ENCODE results near the gene OGFOD3. TPM values are rescaled to one million over a fixed set of nuclear protein-coding genes. Genes with fewer than 3 reads are reported as not detected.

The OGFOD3 gene
- total and polyA plus RNA-seq, 2 donors (not counting 1 experiment from before 2014, with no cell fraction given) = 22.6 to 30.5 TPM

DNA sequence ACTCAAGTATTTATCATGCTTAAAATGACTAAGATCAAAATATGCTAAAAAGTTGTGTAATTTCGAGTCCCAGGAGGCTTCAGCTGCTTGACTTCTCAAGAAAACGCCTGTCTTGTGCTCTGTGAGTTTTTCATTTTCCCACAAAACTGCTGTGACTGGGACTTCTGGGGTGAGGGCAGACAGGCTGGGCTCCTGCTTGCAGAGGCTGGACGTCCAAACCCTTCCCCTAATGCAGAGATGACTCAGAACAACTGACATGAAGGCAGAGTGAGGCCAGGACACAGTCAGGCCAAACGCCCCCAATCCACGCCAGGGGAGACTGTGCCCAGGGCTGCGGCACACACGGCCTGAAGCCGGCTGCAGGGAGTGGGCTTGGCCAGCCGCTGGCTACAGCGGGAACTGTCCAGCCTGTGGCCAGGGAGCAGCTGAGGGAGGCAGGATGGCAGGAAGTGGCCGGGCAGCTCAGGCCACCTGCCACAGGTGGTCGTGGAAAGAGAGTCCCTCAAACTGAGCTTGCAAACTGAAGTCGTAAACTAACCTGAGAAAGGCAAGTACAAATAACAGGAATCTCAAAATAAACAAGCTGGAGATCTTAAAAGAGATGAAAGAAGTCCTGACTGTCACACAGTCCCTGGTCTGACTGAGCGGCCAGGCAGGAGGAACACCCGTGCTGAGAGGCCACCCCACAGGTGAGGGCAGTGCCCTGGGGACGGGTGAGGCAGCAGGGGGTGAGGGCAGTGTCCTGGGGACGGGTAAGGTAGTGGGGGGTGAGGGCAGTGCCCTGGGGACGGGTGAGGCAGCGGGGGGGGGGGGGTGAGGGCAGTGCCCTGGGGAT, 21.6 kb downstream of the OGFOD3 start:
- CTCF ChIA-PET = no interaction called here
- H3K4me1 Mint-ChIP-seq = peaks cover 10% of the 10 kb centered on the region
- DNase-seq (no peak), ATAC-seq (ENCODE audit: low read depth) (no peak)
- Histone ChIP-seq H3K4me3 (ENCODE audit: control extremely low read depth in 1 of 5, extremely low read depth in 1 of 5, insufficient read depth in 1 of 5, low read depth in 2 of 5, low read length in 4 of 5) (no peak overlapping the region), H3K9me3 (ENCODE audit: control extremely low read depth in 1 of 3, control insufficient read depth in 2 of 3, insufficient read depth in 1 of 3, low read length in 2 of 3) (no peaks in the 10 kb centered on the region), H3K9ac (ENCODE audit: low read length) (no peak overlapping the region), H3K36me3 (replicated peaks in 1 of 2; ENCODE audit: control extremely low read depth in 1 of 2, control insufficient read depth in 1 of 2, extremely low read depth in 1 of 2, insufficient read depth in 2 of 2, low read length in 1 of 2) (peaks cover 3 to 21% of the 10 kb centered on the region in 2 experiments), H3K4me2 (replicated peaks; ENCODE audit: low read depth, low read length, poor library complexity, severe bottlenecking) (no peak overlapping the region), H3K79me2 (ENCODE audit: control insufficient read depth, insufficient read depth, low read length) (no peaks in the 10 kb centered on the region), H2AFZ (ENCODE audit: insufficient read depth, low read depth, low read length, poor library complexity, severe bottlenecking) (no peak overlapping the region), H4K20me1 (ENCODE audit: control insufficient read depth, insufficient read depth, low read length, poor library complexity, severe bottlenecking) (no peaks in the 10 kb centered on the region), H3K27ac (ENCODE audit: low read length in 2 of 2) (no peak overlapping the region), H3K4me1 (ENCODE audit: control insufficient read depth in 2 of 2, insufficient read depth in 2 of 2, low read length in 2 of 2) (peaks cover 8 to 14% of the 10 kb centered on the region in 2 donors), H3K27me3 (replicated peaks in 1 of 4; ENCODE audit: control extremely low read depth in 1 of 4, control insufficient read depth in 3 of 4, insufficient read depth in 4 of 4, low read length in 3 of 4) (no peaks in the 10 kb centered on the region)
- no peaks in the 10 kb centered on the region for H3K9me3 Mint-ChIP-seq (ENCODE audit: insufficient read depth)
- no peak overlapping the region for H3K27ac Mint-ChIP-seq
- TF ChIP-seq, protein P1, sequence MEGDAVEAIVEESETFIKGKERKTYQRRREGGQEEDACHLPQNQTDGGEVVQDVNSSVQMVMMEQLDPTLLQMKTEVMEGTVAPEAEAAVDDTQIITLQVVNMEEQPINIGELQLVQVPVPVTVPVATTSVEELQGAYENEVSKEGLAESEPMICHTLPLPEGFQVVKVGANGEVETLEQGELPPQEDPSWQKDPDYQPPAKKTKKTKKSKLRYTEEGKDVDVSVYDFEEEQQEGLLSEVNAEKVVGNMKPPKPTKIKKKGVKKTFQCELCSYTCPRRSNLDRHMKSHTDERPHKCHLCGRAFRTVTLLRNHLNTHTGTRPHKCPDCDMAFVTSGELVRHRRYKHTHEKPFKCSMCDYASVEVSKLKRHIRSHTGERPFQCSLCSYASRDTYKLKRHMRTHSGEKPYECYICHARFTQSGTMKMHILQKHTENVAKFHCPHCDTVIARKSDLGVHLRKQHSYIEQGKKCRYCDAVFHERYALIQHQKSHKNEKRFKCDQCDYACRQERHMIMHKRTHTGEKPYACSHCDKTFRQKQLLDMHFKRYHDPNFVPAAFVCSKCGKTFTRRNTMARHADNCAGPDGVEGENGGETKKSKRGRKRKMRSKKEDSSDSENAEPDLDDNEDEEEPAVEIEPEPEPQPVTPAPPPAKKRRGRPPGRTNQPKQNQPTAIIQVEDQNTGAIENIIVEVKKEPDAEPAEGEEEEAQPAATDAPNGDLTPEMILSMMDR (IDR thresholded peaks at IDR 0.05) = no peak
- no peak for TF ChIP-seq EZH2 (IDR thresholded peaks at IDR 0.05; ENCODE audit: borderline replicate concordance, insufficient read depth, low read depth, low read length, poor library complexity, severe bottlenecking)
- no peak overlapping the region for H3K4me3 Mint-ChIP-seq
- intact Hi-C loops (cut with micrococcal nuclease) = no loop called here
- WGBS (ENCODE audit: insufficient coverage) = 88% methylated on average over 14 of the region's 19 CpGs
- H3K27me3 Mint-ChIP-seq = no peaks in the 10 kb centered on the region
- POLR2A ChIA-PET = no interaction called here

DNA sequence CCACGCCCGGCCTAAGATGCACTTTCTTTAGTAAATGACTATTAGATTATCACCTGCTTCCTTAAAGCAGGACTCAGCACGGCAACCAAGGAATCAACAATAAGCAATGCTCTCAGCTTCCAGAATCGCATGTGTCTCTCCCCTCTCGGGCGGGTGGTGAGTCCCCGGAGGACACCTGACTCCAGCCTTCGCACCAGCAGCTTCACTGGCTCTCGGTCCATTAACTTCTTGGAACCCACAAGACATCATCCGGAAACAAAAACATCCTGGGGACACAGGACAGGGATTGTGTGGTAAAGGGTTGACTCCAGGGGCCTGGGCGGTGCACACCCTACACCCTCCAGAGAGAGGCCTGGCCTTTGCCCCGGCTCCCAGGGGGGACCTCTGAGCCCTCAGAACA, 24.1 kb downstream of the OGFOD3 start:
- no peak overlapping the region for H3K9ac ChIP-seq (ENCODE audit: low read length)
- no peaks in the 10 kb centered on the region for H3K79me2 ChIP-seq (ENCODE audit: control insufficient read depth, insufficient read depth, low read length)
- no peaks in the 10 kb centered on the region for H3K4me1 Mint-ChIP-seq
- intact Hi-C loops (cut with micrococcal nuclease) = no loop called here
- H3K9me3 Mint-ChIP-seq (ENCODE audit: insufficient read depth) = no peaks in the 10 kb centered on the region
- POLR2A ChIA-PET = no interaction called here
- TF ChIP-seq, protein P1 (IDR thresholded peaks at IDR 0.05) = no peak
- no peak for TF ChIP-seq EZH2 (IDR thresholded peaks at IDR 0.05; ENCODE audit: borderline replicate concordance, insufficient read depth, low read depth, low read length, poor library complexity, severe bottlenecking)
- H3K27ac ChIP-seq (ENCODE audit: low read length in 2 of 2) = no peak overlapping the region
- H4K20me1 ChIP-seq (ENCODE audit: control insufficient read depth, insufficient read depth, low read length, poor library complexity, severe bottlenecking) = no peaks in the 10 kb centered on the region
- no peaks in the 10 kb centered on the region for H3K9me3 ChIP-seq (ENCODE audit: control extremely low read depth in 1 of 3, control insufficient read depth in 2 of 3, insufficient read depth in 1 of 3, low read length in 2 of 3)
- no peaks in the 10 kb centered on the region for H3K27me3 Mint-ChIP-seq
- 98% methylated on average over 4 of the region's 12 CpGs for WGBS (ENCODE audit: insufficient coverage)
- no peaks in the 10 kb centered on the region for H3K27me3 ChIP-seq (replicated peaks in 1 of 4; ENCODE audit: control extremely low read depth in 1 of 4, control insufficient read depth in 3 of 4, insufficient read depth in 4 of 4, low read length in 3 of 4)
- peaks cover 3 to 17% of the 10 kb centered on the region in 2 experiments for H3K36me3 ChIP-seq (replicated peaks in 1 of 2; ENCODE audit: control extremely low read depth in 1 of 2, control insufficient read depth in 1 of 2, extremely low read depth in 1 of 2, insufficient read depth in 2 of 2, low read length in 1 of 2)
- no peak overlapping the region for H3K27ac Mint-ChIP-seq
- CTCF ChIA-PET = no interaction called here
- H3K4me1 ChIP-seq (ENCODE audit: control insufficient read depth in 2 of 2, insufficient read depth in 2 of 2, low read length in 2 of 2) = no peaks in the 10 kb centered on the region
- no peak overlapping the region for H2AFZ ChIP-seq (ENCODE audit: insufficient read depth, low read depth, low read length, poor library complexity, severe bottlenecking)
- ATAC-seq (ENCODE audit: low read depth) (no peak), DNase-seq (no peak)
- no peak overlapping the region for H3K4me2 ChIP-seq (replicated peaks; ENCODE audit: low read depth, low read length, poor library complexity, severe bottlenecking)
- no peak overlapping the region for H3K4me3 Mint-ChIP-seq
- H3K4me3 ChIP-seq (ENCODE audit: control extremely low read depth in 1 of 5, extremely low read depth in 1 of 5, insufficient read depth in 1 of 5, low read depth in 2 of 5, low read length in 4 of 5) = no peak overlapping the region
